ENCODE measurements around the gene ARHGAP15. TPM values are rescaled to one million over a fixed set of nuclear protein-coding genes. Genes with fewer than 3 reads are reported as not detected.

Gene ARHGAP15
- total RNA-seq, 1 experiment from 2014 or later: 0.42 TPM

GRCh38 chr2:143532061-143532460, 402.8 kb downstream of the ARHGAP15 start:
- Histone ChIP-seq H3K4me2 (ENCODE audit: low read length) (no peak overlapping the region), H3K36me3 (ENCODE audit: control insufficient read depth in 1 of 2, insufficient read depth in 2 of 2, low read length in 2 of 2) (no peaks in the 10 kb centered on the region), H3K79me2 (ENCODE audit: insufficient read depth, low read length) (no peaks in the 10 kb centered on the region), H3K4me3 (replicated peaks in 1 of 2; ENCODE audit: low read depth in 1 of 2, low read length in 2 of 2) (no peak overlapping the region), H3K9ac (ENCODE audit: low read length) (no peak overlapping the region), H3K9me3 (ENCODE audit: control insufficient read depth in 1 of 2, insufficient read depth in 1 of 2, low read depth in 1 of 2, low read length in 2 of 2) (no peaks in the 10 kb centered on the region), H2AFZ (ENCODE audit: low read depth, low read length, poor library complexity, severe bottlenecking) (no peak overlapping the region), H3K27ac (ENCODE audit: low read depth, low read length) (no peak overlapping the region), H3K9me2 (ENCODE audit: insufficient read depth) (no peaks in the 10 kb centered on the region), H4K20me1 (ENCODE audit: insufficient read depth) (no peaks in the 10 kb centered on the region), H3K27me3 (ENCODE audit: insufficient read depth, low read length) (no peaks in the 10 kb centered on the region), H3K4me1 (ENCODE audit: control insufficient read depth in 1 of 2, insufficient read depth in 2 of 2, low read length in 2 of 2) (no peaks in the 10 kb centered on the region)
- no TSS peak for BruUV-seq (replicated peaks)
- DNase-seq (ENCODE audit: low read depth, low spot score): no peak
- CTCF ChIA-PET: no interaction called here
- POLR2A ChIA-PET: no interaction called here
- RAD21 ChIA-PET (ENCODE audit: low non-redundant PET in 1 of 2, low total read pairs in 2 of 2, uncharacterized antibody in 2 of 2, unreplicated experiment in 2 of 2): no interaction called here
- ATAC-seq: no peak
- intact Hi-C loops (cut with micrococcal nuclease): no loop called here
- TF ChIP-seq SP1 (IDR thresholded peaks at IDR 0.05; ENCODE audit: low read depth) (no peak), SRF (IDR thresholded peaks at IDR 0.05; ENCODE audit: low read depth) (no peak), EGR1 (IDR thresholded peaks at IDR 0.05; ENCODE audit: low read depth) (no peak), RAD21 (IDR thresholded peaks at IDR 0.05; ENCODE audit: low read depth) (no peak), POLR2A (IDR thresholded peaks at IDR 0.05; ENCODE audit: borderline replicate concordance, extremely low read depth, insufficient read depth, insufficient read length) (no peak), CBX3 (IDR thresholded peaks at IDR 0.05; ENCODE audit: low read depth) (no peak), ZFX (IDR thresholded peaks at IDR 0.05) (no peak), TCF7L2 (IDR thresholded peaks at IDR 0.05; ENCODE audit: borderline replicate concordance, extremely low read depth, insufficient read depth, insufficient read length) (no peak), POLR2AphosphoS5 (IDR thresholded peaks at IDR 0.05; ENCODE audit: low read depth, low read length) (no peak), FOSL1 (IDR thresholded peaks at IDR 0.05; ENCODE audit: low read depth) (no peak), ZNF274 (IDR thresholded peaks at IDR 0.05; ENCODE audit: low read depth, low read length) (no peak), CEBPB (IDR thresholded peaks at IDR 0.05; ENCODE audit: low read depth) (no peak)
- TF ChIP-seq, protein P1, sequence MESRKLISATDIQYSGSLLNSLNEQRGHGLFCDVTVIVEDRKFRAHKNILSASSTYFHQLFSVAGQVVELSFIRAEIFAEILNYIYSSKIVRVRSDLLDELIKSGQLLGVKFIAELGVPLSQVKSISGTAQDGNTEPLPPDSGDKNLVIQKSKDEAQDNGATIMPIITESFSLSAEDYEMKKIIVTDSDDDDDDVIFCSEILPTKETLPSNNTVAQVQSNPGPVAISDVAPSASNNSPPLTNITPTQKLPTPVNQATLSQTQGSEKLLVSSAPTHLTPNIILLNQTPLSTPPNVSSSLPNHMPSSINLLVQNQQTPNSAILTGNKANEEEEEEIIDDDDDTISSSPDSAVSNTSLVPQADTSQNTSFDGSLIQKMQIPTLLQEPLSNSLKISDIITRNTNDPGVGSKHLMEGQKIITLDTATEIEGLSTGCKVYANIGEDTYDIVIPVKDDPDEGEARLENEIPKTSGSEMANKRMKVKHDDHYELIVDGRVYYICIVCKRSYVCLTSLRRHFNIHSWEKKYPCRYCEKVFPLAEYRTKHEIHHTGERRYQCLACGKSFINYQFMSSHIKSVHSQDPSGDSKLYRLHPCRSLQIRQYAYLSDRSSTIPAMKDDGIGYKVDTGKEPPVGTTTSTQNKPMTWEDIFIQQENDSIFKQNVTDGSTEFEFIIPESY (IDR thresholded peaks at IDR 0.05; ENCODE audit: extremely low read depth, insufficient replicate concordance, low read length): no peak
